Osteoblast (primary cell): Measurements from ENCODE around the gene PLXNA2. TPM values are rescaled to one million over a fixed set of nuclear protein-coding genes. Genes with fewer than 3 reads are reported as not detected.

Source experiments
- DNase-seq: peaks from one replicate; pipeline ENCODE4 v3.0.0; 2011; ENCODE audit warnings: low spot score, mixed read lengths; ENCODE audit not compliant: insufficient read length; ENCODE audit errors: missing footprints
- H2AFZ ChIP-seq: 2 replicates; pipeline ENCODE4 v1.6.0; 2011; ENCODE audit warnings: mild to moderate bottlenecking, low read length
- H3K27ac ChIP-seq: 2 replicates; pipeline ENCODE4 v1.5.1; 2011; ENCODE audit warnings: mild to moderate bottlenecking, low read depth, low read length, moderate library complexity
- H3K27me3 ChIP-seq: 2 replicates; pipeline ENCODE4 v1.6.0; 2012; ENCODE audit warnings: mild to moderate bottlenecking, control low read depth, inconsistent platforms, low read length, moderate library complexity; ENCODE audit not compliant: insufficient read depth
- H3K36me3 ChIP-seq: 2 replicates; pipeline ENCODE4 v1.5.1; 2011; ENCODE audit warnings: mild to moderate bottlenecking, low read length, control low read depth, moderate library complexity; ENCODE audit not compliant: insufficient read depth
- H3K4me1 ChIP-seq: 2 replicates; pipeline ENCODE4 v1.5.1; 2011; ENCODE audit warnings: mild to moderate bottlenecking, low read length, control low read depth, moderate library complexity; ENCODE audit not compliant: insufficient read depth
- H3K4me2 ChIP-seq: 2 replicates; pipeline ENCODE4 v1.6.0; 2011; ENCODE audit warnings: mild to moderate bottlenecking, low read length; ENCODE audit not compliant: insufficient read depth
- H3K4me3 ChIP-seq: fragments of 200-600 bp; sonication (generic); 3 replicates; pipeline ENCODE4 v1.5.1; 2012; ENCODE audit warnings: mild to moderate bottlenecking, low read length, inconsistent platforms; ENCODE audit not compliant: insufficient read depth
- H3K79me2 ChIP-seq: 2 replicates; pipeline ENCODE4 v1.6.0; 2012; ENCODE audit warnings: mild to moderate bottlenecking, low read length, control low read depth, inconsistent platforms; ENCODE audit not compliant: insufficient read depth
- H3K9me3 ChIP-seq: 2 replicates; pipeline ENCODE4 v1.5.1; 2011; ENCODE audit warnings: low read depth, low read length, control low read depth
- H4K20me1 ChIP-seq: 2 replicates; pipeline ENCODE4 v1.6.0; 2012; ENCODE audit warnings: mild to moderate bottlenecking, low read length, control low read depth; ENCODE audit not compliant: insufficient read depth
- CTCF ChIP-seq: IDR thresholded peaks from 2 replicates; pipeline ENCODE4 v1.5.1; 2011; ENCODE audit warnings: mild to moderate bottlenecking, low read depth, low read length, moderate library complexity; ENCODE audit errors: extremely low read depth
- total RNA-seq: library from RNA; depleted of rRNA; stranded (reverse); fragments of >200 nt; gene quantifications from 2 replicates; pipeline ENCODE4 v1.2.3, GENCODE V29; 2012

The PLXNA2 gene
- total RNA-seq, 1 donor = 3.3 TPM

GRCh38 chr1:208059409-208060001 lies 184.7 kb downstream of the PLXNA2 start:
- DNase-seq = no peak
- no peak for TF ChIP-seq CTCF
- no peak overlapping the region for H2AFZ ChIP-seq

GRCh38 chr1:208058756-208059155 lies 185.4 kb downstream of the PLXNA2 start:
- H3K4me2 ChIP-seq = no peak overlapping the region
- H3K27ac ChIP-seq = no peak overlapping the region

More at GRCh38 chr1:208059409-208060001, 184.7 kb downstream of the PLXNA2 start:
- H3K27ac ChIP-seq = no peak overlapping the region
- H3K4me2 ChIP-seq = no peak overlapping the region
- no peaks in the 10 kb centered on the region for H3K36me3 ChIP-seq
- no peaks in the 10 kb centered on the region for H3K4me1 ChIP-seq
- H3K9me3 ChIP-seq = no peaks in the 10 kb centered on the region
- H4K20me1 ChIP-seq = no peaks in the 10 kb centered on the region
- no peak overlapping the region for H3K4me3 ChIP-seq
- no peaks in the 10 kb centered on the region for H3K79me2 ChIP-seq
- no peaks in the 10 kb centered on the region for H3K27me3 ChIP-seq

GRCh38 chr1:208058267-208058666 lies 185.9 kb downstream of the PLXNA2 start:
- TF ChIP-seq CTCF = no peak
- Histone ChIP-seq H3K27ac (no peak overlapping the region), H4K20me1 (no peaks in the 10 kb centered on the region), H3K27me3 (no peaks in the 10 kb centered on the region), H3K4me1 (no peaks in the 10 kb centered on the region), H3K4me2 (no peak overlapping the region), H3K36me3 (no peaks in the 10 kb centered on the region), H3K9me3 (no peaks in the 10 kb centered on the region), H3K79me2 (no peaks in the 10 kb centered on the region), H2AFZ (no peak overlapping the region), H3K4me3 (no peak overlapping the region)
- no peak for DNase-seq

More at GRCh38 chr1:208058756-208059155, 185.4 kb downstream of the PLXNA2 start:
- Histone ChIP-seq H4K20me1 (no peaks in the 10 kb centered on the region), H3K36me3 (no peaks in the 10 kb centered on the region), H3K4me3 (no peak overlapping the region), H3K27me3 (no peaks in the 10 kb centered on the region), H2AFZ (no peak overlapping the region), H3K4me1 (no peaks in the 10 kb centered on the region), H3K9me3 (no peaks in the 10 kb centered on the region), H3K79me2 (no peaks in the 10 kb centered on the region)
- TF ChIP-seq CTCF = no peak
- no peak for DNase-seq

- H3K4me1 ChIP-seq = no peaks in the 10 kb centered on the region
- H3K4me2 ChIP-seq = no peak overlapping the region
- H3K27ac ChIP-seq = no peak overlapping the region
- H3K9me3 ChIP-seq = no peaks in the 10 kb centered on the region
- no peak for TF ChIP-seq CTCF
- DNase-seq = no peak
- no peaks in the 10 kb centered on the region for H4K20me1 ChIP-seq
- H3K4me3 ChIP-seq = no peak overlapping the region
- H2AFZ ChIP-seq = no peak overlapping the region
- no peaks in the 10 kb centered on the region for H3K36me3 ChIP-seq
- no peaks in the 10 kb centered on the region for H3K27me3 ChIP-seq
- H3K79me2 ChIP-seq = no peaks in the 10 kb centered on the region
These were observed 187.1 kb downstream of the PLXNA2 start for GRCh38 chr1:208057056-208057455.
